ENCODE measurements around the gene OR5M11.
"Not testable (repeated sequence)": the region's sequence is repeated elsewhere in the genome, so short reads cannot be mapped to it uniquely, and the experiment has no call there.

The OR5M11 gene

GRCh38 chr11:56543157-56543556 lies at the start of gene OR5M11:
TSS of gene OR5M11 (minus strand) at chr11:56543257. CDS start at chr11:56543257, 0 bp downstream.
- no peak for DNase-seq (ENCODE audit: low spot score)

- DNase-seq (ENCODE audit: low spot score), result not testable (repeated sequence)
These were observed 49.1 kb upstream of the OR5M11 start for GRCh38 chr11:56592088-56592717.

GRCh38 chr11:56577621-56578020 lies 34.6 kb upstream of the OR5M11 start, which contains the start of gene OR5M10:
TSS of gene OR5M10 (minus strand) at chr11:56577721. CDS start at chr11:56577721, 0 bp downstream.
- DNase-seq (ENCODE audit: low spot score), result no peak

- no peak for DNase-seq (ENCODE audit: low spot score)
These were observed 15.5 kb upstream of the OR5M11 start for GRCh38 chr11:56558574-56558973.

GRCh38 chr11:56554691-56555090 lies 11.6 kb upstream of the OR5M11 start:
- DNase-seq (ENCODE audit: low spot score), result not testable (repeated sequence)

GRCh38 chr11:56545531-56545930 lies 2.5 kb upstream of the OR5M11 start:
- DNase-seq (ENCODE audit: low spot score), result no peak

GRCh38 chr11:56543739-56544138 lies 682 bp upstream of the OR5M11 start:
- no peak for DNase-seq (ENCODE audit: low spot score)

GRCh38 chr11:56533054-56533740 lies 9.9 kb downstream of the OR5M11 start:
- DNase-seq (ENCODE audit: low spot score), result no peak

GRCh38 chr11:56531856-56532255 lies 11.2 kb downstream of the OR5M11 start:
- DNase-seq (ENCODE audit: low spot score), result no peak

- DNase-seq (ENCODE audit: low spot score), result no peak
These were observed 21.0 kb downstream of the OR5M11 start for GRCh38 chr11:56522008-56522407.

GRCh38 chr11:56513280-56513679 lies 29.8 kb downstream of the OR5M11 start:
- DNase-seq (ENCODE audit: low spot score), result no peak

GRCh38 chr11:56509439-56509838 lies 33.6 kb downstream of the OR5M11 start:
- no peak for DNase-seq (ENCODE audit: low spot score)

GRCh38 chr11:56497010-56497409 lies 46.0 kb downstream of the OR5M11 start:
- DNase-seq (ENCODE audit: low spot score), result no peak

GRCh38 chr11:56495117-56495516 lies 47.9 kb downstream of the OR5M11 start:
- no peak for DNase-seq (ENCODE audit: low spot score)
